NCI-H524 treated with DMSO at 0.1 percent for 48 hours (cell line): ENCODE data around the gene ASB10.

Experiments
- DNase-seq: peaks from one replicate; lab custom pipeline; 2025; lab: John Stamatoyannopoulos, UW

The ASB10 gene

DNA sequence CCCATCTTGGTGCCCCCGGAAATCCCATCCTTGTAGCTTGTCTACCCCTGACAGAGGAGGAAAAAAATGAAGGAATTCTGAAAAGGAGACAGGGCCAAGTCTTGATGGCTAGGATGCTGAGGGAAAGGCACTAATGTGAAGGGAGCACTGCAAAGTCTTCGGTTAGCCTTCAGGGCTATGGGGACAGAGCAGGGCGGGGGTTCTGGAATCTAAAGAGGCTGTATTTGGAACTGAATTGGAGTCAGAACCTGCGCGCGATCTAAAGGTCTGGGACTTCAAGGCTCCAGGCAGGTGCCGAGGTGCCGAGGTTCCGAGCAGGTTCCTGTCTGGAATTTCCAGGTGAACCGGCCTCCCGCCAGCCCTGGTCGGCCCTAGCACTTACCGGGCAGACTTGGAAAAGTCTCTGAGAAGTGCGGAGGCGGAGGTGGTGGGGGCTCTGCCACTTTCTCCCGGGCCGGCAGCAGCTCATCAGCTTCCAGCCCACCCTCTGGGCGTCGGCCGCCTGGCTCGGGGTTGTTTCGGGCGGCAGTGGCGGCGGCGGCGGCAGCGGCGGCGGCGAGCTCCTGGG, 20.3 kb downstream of the ASB10 start:
- no peak for DNase-seq

DNA sequence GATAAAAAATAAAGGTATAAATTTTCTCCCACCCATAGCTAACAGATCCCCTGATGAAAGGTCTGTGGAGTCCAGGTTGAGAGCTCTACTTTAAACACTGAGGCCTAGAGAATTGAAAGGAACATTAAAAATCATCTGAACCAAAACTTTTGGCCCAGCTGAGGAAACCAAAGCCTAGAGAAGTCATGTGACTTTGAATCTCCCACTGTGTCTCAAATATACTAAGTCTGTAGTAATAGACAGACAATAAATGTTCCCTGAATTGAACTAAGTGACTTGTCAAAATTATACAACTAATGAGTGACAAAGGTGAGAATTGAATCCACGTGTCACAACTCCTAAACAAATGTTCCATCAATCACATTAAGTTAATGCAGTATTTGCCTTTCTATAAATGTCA, 25.3 kb downstream of the ASB10 start:
- no peak for DNase-seq

DNA sequence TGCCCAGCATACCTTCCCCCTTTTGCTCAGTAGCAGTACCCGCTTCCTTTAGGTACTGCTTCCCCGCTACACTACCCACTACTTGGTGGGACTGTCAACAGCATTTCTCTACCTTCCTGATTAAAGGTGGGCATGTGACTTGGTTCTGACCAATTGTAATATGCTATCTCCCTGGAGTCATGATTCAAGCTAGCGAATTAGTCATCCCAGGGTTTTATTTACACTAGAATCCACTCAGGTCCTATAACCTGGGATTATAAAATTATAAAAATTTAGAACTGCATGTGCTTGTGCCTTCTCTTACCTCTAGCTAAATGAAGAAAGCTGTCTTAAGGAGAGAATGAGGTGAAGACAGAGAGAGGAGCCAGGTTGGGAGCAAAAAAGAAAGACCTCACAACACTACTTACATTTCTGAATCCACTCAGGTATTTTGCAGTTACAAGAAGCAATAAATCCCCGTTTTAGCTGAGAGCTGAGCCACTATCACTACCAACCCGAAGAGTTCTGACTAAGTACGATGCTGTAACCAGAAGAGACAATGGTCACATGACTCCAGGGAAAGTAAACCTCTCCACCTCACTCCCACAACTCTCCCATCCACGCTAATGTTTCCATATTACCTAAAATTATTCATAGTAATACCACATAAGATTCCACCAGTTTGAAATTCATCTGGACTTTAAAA, 29.3 kb downstream of the ASB10 start:
- no peak for DNase-seq

DNA sequence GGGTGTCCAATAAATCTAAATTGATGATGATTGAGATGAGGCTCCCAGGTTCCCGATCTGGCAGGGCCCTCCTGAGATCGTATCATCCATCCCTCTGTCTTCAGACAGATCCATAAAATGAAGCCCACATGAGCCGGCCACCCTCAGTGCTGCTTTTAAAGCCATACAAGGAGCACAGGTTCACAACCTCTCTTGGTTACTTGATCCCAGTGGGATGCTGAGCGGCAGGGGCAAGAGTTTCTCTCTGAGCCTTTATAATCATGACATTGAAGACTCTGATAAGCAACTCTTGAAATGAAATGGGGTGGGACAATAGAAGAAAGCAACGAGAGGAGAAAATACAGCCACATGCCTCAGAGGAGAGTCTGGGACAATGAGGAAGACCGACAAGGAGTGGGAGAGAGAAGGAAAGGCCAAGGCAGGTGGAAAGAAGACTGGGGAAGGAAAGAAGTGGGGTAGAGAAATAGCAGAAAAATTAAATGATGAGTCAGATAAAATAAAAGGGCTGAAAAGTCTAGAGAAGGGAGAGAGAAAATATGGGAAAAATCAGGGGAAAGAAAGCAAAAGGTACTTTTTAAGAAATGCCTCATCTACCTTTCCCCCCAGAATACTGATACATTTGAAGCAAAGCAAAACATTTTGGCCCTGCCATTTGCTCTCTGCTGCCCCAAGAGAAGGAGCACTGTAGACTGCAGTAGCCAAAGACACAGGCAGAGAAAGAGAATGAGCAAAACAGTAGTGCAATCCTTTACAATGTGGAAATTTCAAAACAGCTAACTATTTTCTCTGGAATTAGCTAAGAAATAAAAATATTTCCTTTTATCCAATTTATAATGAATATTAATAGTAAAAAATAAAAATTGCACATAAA, 34.2 kb downstream of the ASB10 start:
- DNase-seq = no peak

DNA sequence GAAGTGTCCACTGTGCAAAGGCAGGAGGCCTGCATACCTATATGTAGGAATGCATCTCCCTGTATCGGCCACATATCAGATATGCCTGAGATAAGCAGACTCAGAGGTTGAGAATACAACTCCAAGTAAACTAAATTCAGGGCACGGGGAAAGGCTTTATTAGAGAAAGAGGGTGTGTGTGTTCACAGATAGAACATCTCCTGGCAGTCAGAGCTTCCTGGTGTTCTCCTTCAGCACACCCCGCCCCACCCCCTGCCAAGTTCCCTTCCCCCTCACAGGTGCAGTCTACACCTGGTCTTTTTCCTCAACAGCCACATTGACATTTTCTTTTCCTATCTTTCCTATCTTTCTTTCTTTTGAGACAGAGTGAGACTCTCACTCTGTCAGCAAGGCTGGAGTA, 36.7 kb downstream of the ASB10 start:
- no peak for DNase-seq

DNA sequence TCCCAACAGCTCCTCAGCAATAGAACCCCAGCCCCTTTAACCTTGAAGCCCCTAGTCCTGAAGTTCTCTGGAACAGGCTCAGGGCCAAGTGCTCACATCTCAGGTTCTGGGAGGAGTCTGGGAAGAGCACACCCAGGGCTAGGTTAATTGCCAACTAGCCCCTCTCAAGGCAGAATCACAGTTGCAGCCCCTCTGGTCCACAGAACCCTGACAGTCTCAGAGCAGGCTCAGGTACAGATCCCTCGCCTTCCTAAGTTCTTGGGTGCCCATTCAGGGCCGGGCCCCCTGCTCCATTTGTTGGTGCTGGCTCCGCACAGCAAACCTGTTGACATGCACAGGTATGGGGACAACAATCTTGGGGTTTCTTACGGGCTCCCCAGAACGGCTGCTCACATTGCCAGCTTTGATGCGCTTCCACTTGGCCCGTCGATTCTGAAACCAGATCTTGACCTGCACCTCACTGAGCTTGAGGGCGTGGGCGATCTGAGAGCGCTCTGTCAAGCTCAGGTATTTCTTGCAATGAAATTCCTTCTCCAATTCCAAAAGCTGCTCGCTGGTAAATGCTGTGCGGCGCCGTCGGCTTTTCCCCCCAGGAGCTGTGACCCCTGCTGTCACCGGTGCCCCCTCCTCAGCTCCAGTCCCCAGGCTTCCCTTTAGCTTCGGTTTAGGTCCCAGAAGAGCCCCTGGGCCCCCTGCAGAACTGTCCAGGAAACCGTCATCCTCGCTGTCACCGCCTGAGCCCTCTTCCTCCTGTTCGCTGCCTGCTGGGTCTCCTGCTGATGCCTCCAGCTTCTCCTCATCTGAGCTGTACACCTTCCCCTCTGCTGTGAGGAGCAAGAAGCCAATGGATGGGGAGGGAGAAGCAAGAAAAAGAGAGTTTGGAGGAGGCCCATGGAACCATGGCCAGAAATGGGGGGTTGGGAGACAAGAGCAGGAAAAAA, 38.5 kb downstream of the ASB10 start:
- no peak for DNase-seq

DNA sequence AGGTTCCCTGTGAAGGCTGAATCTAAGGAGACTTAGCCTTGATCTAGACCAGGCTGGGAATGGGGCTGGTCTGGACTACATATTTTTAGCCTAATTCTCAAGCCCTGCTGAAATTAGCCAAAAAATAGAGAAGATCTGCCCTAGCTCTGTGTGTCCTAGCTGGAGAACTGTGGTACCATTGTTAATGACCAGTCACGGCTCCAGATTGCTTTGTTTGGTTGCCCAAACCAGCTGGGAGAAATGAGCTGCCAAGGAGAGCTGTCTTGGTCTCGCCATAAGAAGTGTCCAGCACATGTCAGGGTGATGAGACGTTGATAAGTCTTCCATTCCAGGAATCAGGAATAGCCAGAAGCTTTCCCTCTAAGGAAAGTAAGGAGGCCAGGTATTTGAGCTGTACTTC, 40.3 kb downstream of the ASB10 start:
- DNase-seq = no peak

DNA sequence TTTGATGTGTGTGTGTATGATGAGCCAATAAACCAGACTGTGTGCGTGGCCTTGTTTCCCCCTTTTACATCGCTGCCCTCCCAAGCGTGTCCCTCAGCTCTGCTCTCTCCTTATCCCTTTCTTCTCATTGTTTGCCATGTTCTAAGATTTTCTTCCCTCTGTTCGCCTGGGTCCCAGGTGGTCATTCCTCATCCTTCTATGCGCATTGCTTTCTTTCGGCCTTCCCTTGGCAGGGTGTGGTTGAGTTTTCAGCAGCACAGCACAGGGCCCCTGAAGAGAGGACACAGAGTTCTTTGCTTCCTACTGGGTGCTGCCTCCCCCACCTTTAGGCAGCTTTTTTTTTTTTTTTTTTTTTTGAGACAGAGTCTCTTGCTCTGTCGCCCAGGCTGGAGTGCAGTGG, 42.7 kb downstream of the ASB10 start:
- DNase-seq = no peak

DNA sequence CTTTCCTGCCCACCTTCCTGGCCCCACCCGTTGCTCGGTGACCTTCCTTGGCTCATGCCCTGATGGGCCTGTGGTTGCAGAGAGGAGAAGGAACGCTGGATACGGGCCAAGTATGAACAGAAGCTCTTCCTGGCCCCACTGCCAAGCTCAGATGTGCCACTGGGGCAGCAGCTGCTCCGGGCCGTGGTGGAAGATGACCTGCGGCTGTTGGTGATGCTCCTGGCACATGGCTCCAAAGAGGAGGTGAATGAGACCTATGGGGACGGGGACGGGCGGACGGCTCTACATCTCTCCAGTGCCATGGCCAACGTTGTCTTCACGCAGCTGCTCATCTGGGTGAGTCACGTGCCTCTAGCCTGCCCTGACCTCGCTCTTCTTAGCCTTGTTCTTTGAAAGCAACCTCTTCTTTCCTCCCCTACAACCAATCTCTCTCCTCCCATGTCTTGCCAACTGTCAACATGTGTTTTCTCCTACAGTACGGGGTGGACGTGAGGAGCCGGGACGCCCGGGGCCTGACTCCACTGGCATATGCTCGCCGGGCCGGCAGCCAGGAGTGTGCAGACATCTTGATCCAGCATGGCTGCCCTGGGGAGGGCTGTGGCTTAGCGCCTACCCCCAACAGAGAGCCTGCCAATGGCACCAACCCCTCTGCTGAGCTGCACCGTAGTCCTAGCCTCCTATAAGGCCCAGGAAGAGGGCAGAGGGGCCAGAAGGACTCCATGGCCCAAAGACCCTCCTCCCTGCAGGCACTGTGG, 43.6 kb downstream of the ASB10 start:
- DNase-seq = no peak

DNA sequence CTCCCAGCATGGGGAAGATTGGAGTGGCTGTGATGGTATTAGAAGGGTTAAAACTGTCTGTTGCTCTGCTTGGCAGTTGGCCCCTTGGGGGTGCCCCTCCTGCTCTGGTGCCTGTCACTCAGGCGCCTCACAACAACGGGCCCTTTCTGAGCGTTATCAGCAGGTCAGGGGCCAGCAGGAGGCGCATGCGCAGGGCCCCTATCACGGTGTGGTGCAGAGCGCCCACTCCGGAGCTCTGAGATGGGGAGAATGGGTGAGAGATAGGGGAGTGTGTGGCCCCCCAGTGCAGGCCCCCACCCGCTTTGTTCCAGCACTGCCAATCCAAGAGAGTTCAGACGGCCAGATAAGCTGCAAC, 44.4 kb downstream of the ASB10 start:
- DNase-seq = no peak

DNA sequence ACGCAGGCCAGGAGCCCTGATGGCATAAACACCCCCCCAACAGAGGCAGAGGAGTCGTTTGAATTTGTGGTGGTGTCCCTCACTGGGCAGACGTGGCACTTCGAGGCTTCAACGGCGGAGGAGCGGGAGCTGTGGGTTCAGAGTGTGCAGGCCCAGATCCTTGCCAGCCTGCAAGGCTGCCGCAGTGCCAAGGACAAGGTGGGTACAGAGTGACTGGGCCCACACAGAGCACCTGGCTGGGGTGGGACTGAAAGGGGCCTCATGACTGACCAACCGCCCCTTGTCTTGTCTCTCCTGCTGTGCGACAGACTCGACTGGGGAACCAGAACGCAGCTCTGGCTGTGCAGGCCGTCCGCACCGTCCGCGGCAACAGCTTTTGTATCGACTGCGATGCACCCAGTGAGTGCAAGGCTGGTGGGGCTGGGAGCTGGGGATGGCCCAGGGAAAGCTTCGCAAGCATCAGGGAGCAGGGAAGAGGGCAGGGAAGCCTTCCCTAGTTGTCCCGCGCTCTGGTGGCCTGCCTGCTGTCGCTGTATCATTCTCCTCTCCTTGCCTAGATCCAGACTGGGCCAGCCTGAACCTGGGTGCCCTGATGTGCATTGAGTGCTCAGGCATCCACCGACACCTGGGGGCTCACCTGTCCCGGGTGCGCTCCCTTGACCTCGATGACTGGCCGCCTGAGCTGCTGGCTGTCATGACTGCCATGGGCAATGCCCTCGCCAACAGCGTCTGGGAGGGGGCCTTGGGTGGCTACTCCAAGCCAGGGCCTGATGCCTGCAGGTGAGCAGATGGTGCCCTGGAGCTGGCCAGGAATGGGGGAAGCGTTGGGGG, 45.0 kb downstream of the ASB10 start:
- no peak for DNase-seq

DNA sequence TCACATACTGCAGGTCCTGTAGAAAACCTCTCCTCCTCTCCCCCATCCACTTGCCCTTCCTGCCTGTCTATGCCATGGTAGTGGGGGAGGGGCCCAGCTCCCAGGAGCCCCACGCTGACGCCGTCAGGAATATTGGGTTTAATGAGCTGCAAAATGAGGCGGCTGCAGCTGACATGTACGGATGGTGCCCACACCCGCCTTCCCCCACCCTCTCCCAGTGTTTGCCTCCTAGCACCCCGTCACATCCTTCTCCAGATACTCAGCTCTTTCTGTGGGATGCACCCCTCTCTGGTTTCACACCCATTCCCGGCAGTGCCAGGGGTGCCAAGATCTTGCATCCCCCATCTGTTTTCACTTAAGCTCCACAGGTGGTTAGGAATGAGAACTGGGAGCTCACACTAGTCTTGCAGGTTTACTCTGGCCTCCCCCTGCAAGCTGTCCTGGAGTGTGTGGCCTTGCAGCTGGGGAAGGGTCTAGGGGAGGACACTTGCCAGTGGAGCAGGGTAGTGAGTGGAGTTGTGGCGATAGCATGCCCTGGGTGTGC, 45.7 kb downstream of the ASB10 start:
- DNase-seq = no peak

DNA sequence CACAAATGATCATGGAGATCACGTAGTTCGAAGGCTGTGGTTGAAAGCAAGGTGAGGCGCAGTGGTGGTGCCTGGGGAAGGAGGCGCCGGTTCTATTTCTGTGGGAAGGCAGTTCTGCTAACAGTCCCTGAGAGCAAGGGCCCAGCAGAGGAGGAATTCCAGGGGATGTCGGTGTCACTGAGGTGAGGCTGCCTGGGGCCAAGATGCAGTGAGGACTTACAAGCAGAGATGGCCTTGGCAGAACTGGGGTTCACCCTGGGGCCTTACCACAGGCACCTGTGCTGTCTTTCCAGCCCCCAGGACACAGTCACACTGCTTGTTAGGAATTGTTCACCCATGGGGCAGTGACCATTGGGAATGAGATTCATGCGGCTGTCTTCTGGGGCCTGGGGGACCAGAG, 46.2 kb downstream of the ASB10 start:
- no peak for DNase-seq

DNA sequence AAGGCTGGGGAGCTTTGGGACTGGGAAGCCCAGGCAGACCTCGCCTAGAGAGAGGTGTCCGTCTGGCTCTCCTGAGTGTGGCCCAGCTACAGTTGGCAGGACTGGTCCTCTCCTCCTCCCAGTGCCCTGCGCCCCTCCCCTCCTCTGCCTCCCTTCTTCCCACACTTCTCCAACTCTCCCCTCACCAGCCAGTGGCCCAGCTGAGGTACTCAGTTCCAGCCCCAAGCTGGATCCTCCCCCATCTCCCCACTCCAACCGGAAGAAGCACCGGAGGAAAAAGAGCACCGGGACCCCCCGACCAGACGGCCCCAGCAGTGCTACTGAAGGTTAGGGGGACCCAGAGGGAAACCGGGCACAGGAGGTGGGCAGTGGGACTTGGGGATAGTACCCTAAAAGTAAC, 47.3 kb downstream of the ASB10 start:
- DNase-seq = no peak

DNA sequence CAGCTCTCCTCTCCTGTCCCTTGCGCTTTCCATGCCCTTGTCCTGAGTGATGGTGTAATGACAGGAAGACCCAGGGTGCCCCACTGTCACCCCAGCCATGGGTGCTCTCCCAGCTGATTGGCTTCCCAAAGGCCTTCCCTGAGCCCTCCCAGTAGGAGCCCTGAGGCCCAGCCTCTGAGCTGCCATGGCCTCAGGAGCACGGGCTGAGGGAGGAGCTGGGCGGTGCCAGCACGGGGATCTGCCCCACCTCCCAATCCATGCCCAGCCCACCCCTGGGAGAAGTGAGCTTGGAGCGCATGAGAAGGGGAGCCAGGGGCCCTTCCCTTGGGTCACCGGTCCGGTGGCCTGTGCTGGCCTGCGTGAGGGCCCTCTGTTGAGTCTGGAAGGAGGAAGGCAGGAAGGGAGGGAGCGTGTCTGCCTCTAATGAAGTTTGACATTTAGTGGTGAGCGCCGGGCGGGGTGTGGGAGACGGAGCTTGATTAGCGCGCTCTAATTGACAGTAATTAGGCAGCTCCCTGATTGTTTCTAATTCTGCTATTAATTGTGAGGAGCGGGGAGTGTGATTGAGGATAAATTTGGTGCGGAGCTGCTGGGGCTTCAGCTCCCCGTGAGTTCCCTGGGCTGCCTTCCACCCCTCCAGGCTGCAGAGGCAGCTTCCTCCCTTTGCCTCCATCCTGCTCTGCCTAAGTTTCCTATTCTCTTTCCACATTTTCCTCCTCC, 47.8 kb downstream of the ASB10 start:
- no peak for DNase-seq

DNA sequence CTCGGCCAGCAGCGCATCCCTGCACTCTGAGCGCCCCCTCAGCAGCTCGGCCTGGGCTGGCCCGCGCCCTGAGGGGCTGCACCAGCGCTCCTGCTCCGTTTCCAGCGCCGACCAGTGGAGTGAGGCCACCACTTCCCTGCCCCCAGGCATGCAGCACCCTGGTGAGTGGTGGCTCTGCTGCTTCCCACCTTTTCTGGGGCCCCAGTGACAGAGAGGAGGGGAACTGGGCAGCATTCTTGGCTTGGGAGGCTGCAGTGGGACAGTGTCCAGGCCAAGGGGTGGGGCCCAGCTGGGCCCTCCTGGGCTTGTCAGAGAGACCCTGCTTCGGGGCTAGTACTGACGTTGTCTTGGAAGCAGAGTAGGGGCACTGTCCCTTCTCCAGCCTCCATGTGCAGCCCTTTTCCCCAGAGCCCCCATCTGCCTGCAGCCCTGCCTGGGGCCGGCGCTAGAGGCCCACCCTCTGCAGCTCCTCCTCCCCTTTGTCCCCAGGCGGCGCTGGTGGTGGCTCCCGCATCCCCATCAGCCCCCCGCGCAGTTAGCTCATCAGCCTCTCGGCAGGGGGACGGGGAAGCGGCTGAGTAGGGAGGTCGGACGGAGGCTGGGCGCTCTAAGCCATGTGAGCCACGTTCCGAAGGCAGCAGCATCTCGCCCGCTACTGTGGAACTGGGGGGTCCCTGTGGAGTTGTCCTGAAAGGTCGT, 48.7 kb downstream of the ASB10 start:
- no peak for DNase-seq

DNA sequence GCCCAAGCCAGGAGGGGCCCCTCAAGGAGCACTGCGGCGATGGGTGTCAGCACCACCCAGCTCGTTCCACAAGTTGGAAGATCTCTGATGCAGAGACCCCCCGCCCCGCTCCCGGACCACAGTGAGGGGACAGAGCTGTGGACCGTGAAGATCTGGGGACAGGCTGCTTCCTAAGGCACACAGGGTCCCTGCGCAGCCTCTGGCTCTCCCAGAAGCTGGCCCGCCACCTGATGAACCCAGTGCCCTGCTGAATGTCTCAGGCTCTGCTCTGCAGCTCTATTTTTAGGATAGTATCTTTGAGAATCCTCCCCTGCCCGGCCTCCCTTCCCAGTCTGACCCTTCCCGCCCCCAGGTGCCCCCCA, 49.3 kb downstream of the ASB10 start:
- DNase-seq = no peak

DNA sequence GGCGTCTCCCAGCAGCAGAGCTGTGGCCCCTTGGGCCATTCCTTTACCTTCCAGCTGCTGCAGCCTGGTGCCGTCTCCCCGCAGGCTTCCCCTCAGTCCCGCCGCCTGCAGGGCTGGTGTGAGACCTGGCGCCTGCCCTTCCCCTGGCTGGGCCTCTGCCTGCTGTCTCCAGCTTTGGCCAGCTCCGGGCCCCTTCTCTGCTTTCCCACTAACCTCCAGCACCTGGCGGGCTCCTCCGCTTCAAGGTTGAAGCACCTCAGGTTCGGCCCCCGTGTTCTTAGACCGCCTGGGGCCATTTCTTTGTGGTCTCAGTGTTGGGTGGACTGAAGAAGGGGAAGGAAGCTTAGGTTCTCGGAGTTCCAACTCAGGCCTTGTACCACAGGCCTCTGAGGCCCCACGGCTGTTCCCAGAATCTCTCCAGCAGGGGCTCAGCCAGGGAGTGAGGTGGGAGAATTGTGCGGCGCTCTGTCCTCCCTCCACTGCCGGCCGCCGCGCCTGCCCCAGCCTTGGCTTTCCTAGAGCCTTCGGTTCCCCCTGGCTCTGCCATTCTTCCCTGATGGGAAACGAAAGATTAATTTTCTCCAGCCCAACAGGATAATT, 49.9 kb downstream of the ASB10 start:
- no peak for DNase-seq
